CD1c-positive myeloid dendritic cell (primary cell): ENCODE measurements around the gene CHRM1.
"Not testable (repeated sequence)": the region's sequence is repeated elsewhere in the genome, so short reads cannot be mapped to it uniquely, and the experiment has no call there.

ENCODE experiments used
- DNase-seq: peaks from one replicate; pipeline ENCODE4 v3.0.0-alpha.2; 2016; ENCODE audit errors: extremely low spot score

The CHRM1 gene, protein sequence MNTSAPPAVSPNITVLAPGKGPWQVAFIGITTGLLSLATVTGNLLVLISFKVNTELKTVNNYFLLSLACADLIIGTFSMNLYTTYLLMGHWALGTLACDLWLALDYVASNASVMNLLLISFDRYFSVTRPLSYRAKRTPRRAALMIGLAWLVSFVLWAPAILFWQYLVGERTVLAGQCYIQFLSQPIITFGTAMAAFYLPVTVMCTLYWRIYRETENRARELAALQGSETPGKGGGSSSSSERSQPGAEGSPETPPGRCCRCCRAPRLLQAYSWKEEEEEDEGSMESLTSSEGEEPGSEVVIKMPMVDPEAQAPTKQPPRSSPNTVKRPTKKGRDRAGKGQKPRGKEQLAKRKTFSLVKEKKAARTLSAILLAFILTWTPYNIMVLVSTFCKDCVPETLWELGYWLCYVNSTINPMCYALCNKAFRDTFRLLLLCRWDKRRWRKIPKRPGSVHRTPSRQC

DNA sequence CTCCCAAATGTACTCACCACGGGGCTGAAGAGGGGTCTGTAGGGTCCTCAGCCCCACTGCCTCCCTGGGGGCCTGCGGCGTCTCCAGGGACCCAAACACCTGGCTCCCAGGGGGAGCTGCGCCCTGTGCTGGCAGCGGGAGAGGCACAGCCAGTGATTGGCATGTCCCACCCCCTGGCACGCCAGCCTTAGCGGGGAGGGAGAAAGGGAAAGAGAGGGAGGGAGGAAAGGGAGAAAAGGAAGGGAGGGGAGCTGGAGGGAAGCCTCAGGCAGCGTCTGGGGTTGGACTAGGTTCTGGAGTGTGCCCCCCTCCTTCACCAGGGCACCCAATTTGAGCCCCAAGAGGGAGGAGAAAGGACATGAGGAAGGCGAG, at the start of gene CHRM1:
CHRM1 (minus strand) TSS at position 163 of the 372 bp plus-strand sequence. CDS start 10,263 bp downstream, outside the sequence.
- DNase-seq = no peak

DNA sequence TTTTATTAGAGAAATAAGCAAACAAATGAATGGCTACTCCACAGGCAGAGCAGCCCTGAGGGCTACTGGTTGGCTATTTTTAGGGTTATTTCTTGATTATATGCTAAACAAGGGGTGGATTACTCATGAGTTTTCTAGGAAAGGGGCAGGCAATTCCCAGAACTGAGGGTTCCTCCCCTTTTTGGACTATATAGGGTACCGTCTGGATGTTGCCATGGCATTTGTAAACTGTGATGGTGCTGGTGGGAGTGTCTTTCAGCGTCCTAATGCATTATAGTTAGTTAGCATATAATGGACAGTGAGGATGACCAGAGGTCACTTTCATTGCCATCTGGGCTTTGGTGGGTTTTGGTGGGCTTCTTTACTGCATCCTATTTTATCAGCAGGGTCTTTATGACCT, 44.4 kb upstream of the CHRM1 start:
- DNase-seq = no peak

DNA sequence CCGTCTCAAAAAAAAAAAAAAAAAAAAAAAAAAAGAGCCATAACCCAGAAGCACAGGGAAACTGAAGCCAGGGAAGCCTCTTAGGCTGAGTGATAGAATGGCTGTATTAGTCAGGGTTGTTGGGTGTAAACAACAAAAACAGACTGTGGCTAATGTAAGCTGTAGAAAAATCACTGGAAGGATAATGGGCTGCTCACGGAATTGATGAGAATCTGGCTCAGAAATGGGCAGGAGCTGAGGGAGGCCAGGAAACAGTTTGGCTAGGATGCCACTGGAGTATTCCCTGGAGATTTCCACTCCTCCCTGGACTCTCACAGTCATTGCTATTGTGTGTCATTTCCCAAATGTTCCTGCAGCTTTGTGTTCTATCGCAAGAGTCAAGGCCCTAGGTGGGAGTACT, 41.2 kb upstream of the CHRM1 start:
- no peak for DNase-seq

DNA sequence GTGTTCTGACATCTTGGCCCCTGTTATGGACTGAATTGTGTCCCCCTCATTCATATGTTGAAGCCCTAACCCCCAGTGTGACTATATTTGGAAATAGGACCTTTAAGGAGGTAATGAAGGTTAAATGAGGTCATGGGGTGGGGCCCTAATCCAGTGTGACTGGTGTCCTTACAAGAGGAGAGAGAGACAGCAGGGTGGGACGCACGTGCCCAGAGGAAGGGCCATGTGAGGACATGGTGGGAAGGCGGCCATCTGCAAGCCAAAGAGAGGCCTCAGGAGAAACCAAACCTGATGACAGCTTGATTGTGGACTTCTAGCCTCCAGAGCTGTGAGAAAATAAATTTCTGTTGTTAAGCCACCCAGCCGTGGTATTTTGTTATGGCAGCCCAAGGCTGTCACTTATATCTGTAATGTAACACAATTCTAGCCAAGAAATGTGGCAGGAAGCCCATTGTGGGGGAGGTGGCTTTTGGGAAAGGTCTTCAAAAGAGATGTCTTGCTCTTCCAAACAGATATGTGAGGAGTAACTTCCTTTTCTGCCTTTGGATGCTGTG, 39.9 kb upstream of the CHRM1 start:
- no peak for DNase-seq

DNA sequence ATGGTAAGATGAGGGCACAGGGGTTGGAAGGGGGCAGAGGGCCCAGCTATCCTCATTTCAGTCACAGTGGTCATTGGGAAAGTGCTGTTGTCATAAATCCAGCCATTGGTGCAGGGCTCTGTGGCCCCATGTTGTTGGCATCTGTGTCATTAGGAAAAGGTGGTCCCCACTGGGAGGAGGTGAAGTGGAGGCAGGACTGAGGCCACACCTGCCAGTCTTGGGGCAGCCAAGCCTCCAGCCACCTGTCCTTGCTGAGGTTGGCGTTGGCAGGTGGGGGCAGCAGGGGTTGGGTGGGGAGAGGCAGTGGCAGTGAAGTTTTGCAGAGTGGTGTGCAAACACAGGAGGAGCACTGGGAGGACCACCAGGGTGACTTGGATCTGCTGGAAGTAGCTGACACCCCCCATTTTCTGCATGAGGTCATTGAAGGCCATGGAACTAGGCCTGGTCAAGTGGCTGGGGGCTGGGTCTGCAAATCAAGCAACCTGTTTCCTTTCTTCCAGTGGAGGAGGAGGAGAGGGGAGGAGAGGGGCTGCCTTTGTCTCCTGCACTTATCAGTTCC, 38.3 kb upstream of the CHRM1 start:
- no peak for DNase-seq

DNA sequence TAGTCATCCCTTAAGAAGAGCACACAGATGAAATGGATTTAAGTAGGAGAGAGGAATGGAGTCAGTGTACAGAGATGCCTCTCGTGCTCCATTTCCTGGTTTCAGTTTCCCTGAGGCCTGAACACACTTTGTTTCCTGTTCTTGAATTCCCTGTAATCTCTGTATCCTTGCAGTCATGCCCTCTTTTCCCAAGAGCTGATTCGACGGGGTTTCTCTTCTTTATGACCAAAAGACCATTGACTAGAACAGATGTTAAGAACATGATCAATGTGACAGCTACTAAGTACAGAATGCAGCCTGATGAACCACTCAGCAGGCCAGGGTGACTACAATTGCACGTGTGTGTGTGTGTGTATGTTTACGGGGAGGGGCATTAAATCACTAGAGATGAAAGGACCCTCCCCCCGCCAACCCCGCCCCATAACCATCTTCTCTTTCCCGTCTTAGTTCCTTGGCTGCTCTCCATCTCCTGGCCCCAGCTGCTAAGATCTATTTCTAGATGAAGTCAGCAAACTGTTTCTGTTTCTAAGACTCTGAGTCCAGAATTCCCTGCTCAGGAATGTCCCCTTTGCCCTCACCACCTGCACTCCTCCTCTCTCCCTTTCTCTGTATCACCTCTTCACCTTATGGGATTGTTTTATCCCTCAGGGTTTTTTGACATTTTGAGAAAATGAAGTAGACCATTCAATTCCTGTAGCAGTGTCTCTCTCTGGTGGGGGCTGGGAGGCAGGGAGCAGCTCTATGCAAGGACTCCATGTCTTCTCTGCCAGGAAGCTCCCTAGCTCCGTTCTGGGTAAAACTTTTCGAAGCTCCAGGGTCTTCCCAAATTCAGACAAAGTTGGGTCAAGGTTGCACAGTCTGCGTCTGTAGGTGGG, 37.6 kb upstream of the CHRM1 start:
- DNase-seq = no peak

DNA sequence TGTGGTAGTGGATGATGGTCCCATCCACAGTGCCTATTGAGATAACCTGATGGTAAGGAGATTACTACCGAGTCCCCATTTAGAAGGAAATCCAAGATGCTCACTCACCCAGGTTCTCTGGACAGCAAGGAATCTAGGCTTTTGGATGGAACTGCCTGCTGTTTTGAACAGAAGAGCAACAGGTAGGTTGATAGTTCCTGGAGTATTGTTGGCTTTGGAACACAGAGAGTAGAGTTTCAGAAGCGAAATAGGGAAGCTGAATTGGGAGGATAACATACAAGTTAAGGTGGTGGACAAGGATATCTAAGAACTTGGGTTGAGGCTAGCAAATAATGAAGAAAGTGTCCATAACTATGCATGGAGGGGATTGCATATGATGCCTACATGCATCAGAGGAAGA, 36.0 kb upstream of the CHRM1 start:
- DNase-seq = no peak

DNA sequence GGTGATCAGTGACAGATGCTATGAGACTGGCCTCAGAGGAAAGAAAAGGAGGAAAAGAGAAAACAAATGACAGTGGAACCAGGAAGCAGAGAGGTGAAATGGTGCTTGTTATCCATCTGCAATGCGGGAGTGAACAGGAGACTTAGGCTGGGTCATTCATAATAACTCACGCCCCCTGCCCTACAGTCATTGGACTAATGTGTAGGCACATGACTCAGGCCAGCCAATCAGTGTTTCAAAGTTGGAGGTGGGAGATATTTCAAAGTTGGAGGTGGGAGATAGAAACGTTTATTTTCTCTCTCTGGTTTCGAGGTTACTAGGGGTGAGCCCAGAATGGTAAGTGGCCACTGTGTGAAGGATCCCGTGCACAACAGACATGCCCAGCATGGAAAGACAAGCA, 33.3 kb upstream of the CHRM1 start:
- DNase-seq = no peak

DNA sequence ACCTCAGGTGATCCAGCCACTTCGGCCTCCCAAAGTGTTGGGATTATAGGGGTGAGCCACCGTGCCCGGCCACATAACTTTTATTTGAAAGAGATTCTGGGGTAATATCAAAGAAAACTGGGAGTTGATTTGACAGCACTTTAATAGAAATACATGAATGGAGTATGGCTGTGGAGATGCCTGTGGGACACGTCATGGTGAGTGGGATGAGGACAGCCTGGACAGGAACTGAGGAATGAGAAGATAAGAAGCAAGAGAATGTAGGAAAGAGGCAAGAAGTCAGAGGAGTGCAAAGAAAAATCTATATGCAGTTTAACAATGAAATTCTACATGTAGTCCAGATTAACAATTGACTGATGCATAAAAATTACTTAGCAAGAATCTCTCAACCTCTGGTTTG, 32.6 kb upstream of the CHRM1 start:
- no peak for DNase-seq

DNA sequence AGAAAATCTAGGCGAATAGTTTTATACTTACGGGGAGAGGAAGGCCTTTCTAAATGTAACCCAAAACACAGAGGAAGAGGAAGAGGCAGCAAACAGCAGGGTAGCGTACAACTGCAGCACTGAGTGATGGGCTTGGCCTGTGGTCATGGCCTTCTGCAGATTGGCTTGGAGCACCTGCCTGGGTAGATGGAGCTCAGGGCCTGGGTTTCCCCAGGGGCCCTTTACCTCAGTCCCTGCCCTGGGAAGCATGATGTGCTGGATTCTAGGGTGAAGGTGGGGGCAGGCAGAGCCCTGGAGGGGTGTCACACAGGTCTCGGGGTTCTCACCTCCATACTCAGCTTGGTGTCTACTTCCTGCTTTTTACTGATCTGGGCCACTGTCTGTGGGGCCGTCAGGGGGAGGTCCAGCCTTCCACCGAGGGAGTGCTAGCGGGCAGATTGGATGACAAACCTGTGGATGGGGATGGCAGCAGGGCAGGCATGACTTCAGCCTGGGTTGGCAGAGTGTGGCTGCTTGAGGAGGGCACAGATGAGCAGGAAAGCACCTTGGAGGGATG, 27.7 kb upstream of the CHRM1 start:
- no peak for DNase-seq

DNA sequence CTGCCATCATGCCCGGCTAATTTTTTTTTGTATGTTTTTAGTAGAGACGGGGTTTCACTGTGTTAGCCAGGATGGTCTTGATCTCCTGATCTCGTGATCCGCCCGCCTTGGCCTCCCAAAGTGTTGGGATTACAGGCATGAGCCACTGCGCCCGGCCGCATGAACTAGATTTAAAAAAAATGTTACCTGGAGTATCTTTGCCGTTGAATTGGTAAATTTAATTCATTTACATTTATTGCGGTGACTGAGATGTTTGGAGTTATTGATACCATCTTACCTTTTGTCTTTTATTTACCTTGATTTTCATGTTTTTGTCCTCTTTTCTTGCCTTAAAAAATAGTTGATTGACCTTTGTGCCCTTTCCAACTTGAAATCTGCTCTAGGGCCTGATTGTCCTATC, 24.4 kb upstream of the CHRM1 start:
- not testable (repeated sequence) for DNase-seq

DNA sequence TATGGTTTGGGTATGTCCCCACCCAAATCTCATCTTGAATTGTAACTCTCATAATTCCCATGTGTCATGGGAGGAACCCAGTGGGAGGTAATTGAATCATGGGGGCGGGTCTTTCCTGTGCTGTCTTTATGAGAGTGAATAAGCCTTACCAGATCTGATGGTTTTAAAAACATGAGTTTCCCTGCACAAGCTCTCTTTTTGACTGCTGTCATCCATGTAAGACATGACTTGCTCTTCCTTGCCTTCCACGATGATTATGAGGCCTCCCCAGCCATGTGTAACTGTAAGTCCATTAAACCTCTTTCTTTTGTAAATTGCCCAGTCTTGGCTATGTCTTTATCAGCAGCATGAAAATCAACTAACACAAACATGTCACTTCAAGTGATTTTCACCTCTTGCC, 16.4 kb upstream of the CHRM1 start:
- not testable (repeated sequence) for DNase-seq

DNA sequence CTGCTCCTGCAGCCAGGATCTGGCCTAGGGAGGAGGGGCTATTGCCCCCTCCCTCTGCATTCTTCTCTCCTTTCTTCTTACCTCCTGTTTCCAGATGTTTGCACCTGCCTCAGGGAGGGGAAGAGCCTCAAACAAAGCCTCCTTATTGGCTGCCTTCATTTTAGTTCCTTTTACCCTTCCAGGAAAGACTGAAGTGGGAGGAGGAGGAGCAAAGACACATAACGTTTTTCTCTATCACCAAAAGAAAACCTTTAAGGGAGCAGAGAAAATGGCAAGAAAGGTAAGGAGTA, 13.3 kb upstream of the CHRM1 start:
- DNase-seq = no peak

DNA sequence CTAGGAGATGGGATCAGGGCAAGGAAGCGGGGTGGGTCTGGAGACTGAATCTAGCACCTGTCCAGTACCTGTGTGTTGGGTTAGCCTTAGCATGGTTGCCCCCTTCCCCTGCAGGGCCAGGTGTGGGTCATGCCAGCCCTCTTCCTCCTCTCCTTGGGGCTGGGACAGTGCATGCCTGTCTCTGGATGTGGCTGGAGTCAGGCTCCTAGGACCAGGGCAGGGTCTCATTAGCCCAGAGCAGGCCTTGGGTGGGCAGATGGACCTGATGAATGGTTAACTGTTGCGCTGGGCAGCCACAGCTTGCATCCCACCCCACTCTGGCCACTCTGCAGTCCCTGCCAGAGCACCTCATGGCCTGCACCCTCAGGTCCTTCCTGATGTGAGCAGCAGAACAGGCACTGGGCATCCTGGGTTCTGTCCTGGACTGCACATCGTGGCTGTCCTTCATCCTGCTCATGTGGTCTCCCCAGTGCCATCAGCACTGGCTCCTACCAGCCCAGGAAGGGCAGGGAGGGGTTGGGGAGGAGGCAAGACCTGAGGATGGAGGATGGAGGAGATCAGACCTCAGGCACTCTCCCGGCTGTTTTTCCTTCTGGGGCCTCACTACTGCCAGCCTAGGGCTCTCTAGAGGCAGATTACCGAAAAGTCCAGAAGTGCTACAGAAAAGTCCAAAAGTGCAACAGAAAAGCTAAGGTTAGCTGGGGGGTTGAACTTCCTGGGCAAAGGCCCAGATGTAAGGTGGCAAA, 12.8 kb upstream of the CHRM1 start:
- DNase-seq = no peak

DNA sequence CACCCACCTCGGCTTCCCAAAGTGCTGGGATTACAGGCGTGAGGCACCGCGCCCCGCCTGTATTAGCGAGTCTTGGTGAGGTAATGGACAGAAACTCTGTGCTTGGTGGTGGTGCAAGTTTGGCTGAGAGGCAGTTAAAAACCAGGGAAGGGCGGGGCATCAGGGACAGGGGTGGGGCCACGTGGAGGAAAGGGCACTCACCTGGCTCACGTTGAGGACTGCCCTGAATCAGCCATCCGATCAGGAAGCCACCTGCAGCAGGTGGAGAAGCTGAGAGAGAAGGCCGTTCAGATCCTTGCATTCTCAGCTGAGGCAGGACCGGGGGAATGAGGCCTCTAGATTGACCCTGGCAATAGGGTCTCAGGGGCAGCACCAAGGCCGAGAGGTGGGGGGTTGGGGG, 12.1 kb upstream of the CHRM1 start:
- DNase-seq = no peak

DNA sequence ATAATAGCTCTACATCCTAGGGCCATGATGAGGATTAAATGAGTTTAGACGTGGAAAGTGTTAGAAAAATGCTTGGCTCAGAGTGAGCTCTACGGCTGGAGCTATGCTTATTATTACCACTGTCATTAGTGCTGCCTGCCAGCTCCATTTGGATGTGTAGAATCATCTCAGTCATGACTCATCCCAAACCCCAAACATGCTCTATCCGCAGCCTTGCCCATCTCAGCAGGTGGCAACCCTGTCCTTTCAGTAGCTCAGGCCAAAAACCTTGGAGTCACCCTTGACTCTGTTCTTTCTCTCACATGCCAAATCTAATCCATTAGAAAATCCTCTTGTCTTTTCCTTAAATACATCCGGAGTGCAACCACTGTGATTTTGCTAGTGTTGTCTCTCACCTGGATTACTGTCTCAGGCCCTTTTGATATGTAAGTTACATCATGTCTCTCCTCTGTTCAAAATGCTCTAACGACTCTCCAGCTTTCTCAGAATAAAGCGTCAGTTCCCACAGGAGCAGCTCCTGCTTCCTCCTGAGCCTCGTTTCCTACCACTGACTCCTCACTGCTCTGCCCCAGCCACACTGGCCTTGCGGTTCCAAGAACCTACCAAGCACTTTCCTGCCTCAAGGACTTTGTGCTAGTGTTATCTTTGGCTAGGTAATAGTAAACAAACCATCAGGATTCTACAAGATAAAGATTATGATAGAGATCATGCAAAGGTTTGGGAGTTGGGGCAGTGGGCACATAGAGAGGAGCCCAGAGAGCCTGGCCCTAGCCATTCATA, 10.5 kb upstream of the CHRM1 start:
- DNase-seq = no peak

DNA sequence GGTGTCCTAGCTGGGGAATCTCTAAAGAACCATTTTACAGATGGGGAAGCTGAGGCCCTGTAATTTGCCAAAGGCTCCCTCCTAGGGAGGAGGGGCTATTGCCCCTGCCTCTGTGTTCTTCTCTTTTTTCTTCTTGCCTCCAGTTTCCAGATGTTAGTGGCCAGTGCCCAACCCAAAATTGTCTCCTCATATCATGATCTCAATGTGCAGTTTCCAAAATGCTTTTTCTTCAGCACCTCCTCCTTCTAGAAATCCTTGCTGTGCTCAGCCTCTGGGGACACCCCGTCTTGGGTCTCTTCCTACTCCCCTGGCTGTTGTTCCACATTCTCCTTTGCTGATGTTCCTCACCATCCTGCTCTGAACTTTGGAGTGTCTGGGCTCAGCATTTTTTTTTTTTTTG, 9.5 kb upstream of the CHRM1 start:
- DNase-seq = no peak

DNA sequence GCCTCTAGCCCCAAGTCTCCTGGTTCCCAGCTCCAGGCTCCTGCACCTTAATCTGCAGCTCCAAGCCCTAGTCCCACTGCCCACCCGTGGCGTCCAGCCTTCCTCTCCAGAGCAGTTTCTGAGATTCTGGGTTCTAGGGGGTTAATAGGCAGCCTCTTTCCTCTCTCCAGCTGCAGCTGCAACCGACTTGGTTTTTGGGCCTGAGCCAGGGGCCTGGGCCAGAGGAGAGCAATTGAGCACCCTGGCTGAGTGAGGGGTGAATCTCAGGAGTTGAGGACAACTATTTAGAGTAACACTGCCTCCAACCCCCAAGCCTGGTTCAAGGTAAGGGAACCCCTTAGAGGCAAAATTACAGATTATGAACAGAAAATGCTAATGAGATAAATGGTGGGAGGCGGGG, 9.0 kb upstream of the CHRM1 start:
- no peak for DNase-seq

DNA sequence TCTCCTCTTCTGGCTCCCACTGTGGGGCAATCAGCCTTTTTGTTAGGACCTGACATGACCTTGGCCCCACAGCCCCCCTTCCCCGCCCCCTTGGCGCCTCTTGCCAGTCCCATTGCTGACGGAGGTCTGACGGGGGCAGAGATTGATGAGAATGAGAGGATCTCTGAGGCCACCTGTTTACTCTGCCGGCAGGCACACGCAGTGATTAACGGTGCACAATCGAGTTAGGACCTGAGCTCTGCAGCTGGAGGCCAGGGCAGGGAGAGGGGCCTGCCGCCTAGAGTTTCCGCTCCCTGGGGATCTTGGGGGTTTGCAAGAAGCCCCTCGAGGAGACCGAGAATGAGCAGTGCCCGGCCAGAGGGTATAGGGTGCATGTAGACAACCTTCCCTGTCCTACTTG, 6.8 kb upstream of the CHRM1 start:
- DNase-seq = no peak

DNA sequence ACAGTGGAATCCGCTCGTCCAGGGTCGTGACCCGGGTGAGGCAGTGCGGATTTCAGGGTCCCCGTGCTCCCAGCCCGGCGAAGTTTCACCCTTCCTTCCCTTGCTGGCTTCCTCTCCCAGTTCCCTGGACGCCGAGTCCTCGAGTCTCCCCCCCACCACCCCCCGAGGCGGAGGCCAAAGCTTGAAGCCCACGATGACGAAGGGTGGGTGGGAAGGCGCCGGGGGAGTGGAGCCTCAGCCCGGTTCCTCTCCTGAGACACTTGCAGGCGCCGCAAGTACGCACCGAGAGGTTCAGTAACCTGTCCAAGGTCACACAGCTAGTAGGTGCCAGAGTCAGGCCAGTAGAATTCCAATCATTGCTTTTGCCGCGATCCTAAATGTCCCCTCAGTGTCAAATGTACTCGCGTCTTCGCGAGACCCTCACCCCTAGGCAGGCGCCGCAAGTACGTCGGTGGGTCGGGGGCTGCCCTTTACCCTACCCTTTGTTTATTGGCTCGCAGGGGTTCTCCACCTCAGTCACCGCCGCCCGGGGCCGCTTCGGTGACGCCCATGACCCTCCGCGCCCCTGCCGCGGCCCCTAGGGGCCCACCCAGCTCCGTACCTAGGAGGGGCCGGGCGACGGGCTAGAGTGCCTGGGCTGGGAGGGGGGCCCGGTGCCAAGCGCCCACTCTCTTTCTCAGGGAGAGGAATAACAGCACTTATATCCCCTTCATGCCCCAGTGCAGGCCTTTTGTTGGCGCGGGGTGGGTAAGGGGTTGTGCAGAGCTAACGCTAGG, 5.7 kb upstream of the CHRM1 start:
- no peak for DNase-seq
